NT2/D1 (cell line): ENCODE measurements around the gene MRPS24.

Source experiments
- DNase-seq: peaks from one replicate; pipeline ENCODE4 v3.0.0-alpha.2; 2011; ENCODE audit warnings: low read depth, low spot score
- H3K27me3 ChIP-seq: 2 replicates; pipeline ENCODE4 v1.6.0; 2011; ENCODE audit warnings: mild to moderate bottlenecking; ENCODE audit not compliant: insufficient read length, insufficient read depth
- H3K36me3 ChIP-seq: 2 replicates; pipeline ENCODE4 v1.6.1; 2011; ENCODE audit warnings: mild to moderate bottlenecking, low read length, mixed read lengths; ENCODE audit not compliant: insufficient read depth, insufficient read length
- H3K4me1 ChIP-seq: 2 replicates; pipeline ENCODE4 v1.5.1; 2011; ENCODE audit not compliant: insufficient read depth, insufficient read length
- H3K4me3 ChIP-seq: 2 replicates; pipeline ENCODE4 v1.5.1; 2011; ENCODE audit warnings: low read depth; ENCODE audit not compliant: insufficient read length
- H3K9ac ChIP-seq: 2 replicates; pipeline ENCODE4 v1.6.0; 2011; ENCODE audit warnings: low read depth; ENCODE audit not compliant: insufficient read length
- H3K9me3 ChIP-seq: 2 replicates; pipeline ENCODE4 v1.5.1; 2011; ENCODE audit warnings: mild to moderate bottlenecking, low read length; ENCODE audit not compliant: insufficient read depth
- SUZ12 ChIP-seq: IDR thresholded peaks from 2 replicates; pipeline ENCODE4 v1.6.1; 2011; ENCODE audit not compliant: insufficient read length, insufficient read depth; ENCODE audit errors: extremely low read depth
- YY1 ChIP-seq: IDR thresholded peaks from 2 replicates; pipeline ENCODE4 v1.6.1; 2011; ENCODE audit not compliant: insufficient read length, insufficient read depth
- ZNF274 ChIP-seq: IDR thresholded peaks from 2 replicates; pipeline ENCODE4 v1.6.1; 2011; ENCODE audit warnings: mild to moderate bottlenecking, low read depth, low read length

MRPS24 gene

DNA sequence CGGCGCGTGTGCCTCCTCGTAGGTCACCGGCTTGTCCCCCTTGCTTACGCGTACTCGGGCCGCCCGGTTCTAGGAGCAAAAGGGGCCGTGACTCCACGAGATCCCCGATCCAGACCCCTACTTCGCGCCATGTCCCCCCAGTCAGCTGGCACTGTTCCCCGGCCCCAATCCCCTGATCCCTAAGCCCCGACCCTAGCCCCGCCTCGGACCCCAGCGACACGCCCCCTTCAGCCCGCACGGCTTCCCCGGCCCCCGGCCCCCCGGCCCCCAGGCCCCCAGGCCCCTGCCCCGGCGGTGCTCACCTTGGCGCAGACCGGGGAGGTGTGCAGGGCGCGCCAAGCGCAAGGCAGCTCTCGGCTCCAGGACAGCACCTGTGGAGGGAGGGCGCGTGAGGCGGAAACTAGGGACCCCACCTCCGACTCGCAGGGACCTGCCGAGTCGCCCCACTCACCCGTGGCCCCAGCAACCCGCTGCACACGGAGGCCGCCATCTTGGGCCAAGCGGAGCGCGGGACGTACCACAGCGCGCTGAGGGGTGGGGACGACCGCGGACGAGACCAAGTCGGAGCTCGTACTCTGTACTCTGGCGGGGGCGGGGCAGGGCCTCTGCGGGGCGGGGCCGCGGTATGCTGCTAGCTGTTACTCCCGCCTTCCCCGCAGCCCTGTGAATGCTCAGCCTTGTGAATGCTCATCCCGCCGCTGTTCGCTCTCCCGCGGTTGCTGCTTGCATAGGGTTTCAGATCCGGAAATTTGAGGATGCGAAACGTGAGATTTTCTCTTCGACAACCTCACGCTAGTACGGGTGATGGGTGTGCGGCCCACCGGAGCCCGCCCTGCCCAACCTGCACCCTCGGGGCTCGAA, at the start of gene MRPS24:
Gene MRPS24 (minus strand): TSS at position 512 of the 861 bp plus-strand sequence. CDS start 22 bp downstream, at position 490.
- Histone ChIP-seq H3K4me1 (peaks cover 7% of the 10 kb centered on the region), H3K9ac (peak within 1 kb of the TSS; percentile 88), H3K36me3 (peaks cover 28% of the 10 kb centered on the region), H3K4me3 (peak within 1 kb of the TSS; percentile 91), H3K27me3 (peaks cover 5% of the 10 kb centered on the region), H3K9me3 (peaks cover 16% of the 10 kb centered on the region)
- peak; percentile 99 for DNase-seq
- TF ChIP-seq YY1 (peak; percentile 90), SUZ12 (no peak), ZNF274 (no peak)

DNA sequence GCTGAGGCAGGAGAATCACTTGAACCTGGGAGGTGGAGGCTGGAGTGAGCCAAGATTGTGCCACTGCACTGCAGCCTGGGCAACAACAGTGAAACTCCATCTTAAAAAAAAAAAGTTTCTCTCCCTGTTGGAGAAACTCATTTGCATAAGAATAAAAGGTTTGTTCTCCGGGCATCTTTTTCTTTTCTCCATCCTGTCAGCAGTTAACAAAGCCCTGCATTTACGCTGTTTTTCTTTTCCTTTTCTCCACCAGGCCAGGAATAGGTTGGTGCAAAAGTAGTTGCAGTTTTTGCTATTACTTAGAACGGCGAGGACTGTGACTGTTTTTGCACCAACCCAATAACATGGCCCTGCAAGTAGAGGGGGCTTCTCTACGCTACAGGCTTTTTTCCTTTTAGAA, 46.6 kb upstream of the MRPS24 start:
- H3K4me3 ChIP-seq: no peak overlapping the region
- no peak for TF ChIP-seq SUZ12
- TF ChIP-seq YY1: no peak
- no peak for TF ChIP-seq ZNF274
- H3K27me3 ChIP-seq: no peaks in the 10 kb centered on the region
- H3K36me3 ChIP-seq: peaks cover 8% of the 10 kb centered on the region
- no peak for DNase-seq
- peaks cover 3% of the 10 kb centered on the region for H3K4me1 ChIP-seq
- peaks cover 13% of the 10 kb centered on the region; the same call in 1 of the 2 replicates for H3K9me3 ChIP-seq
- no peak overlapping the region for H3K9ac ChIP-seq

DNA sequence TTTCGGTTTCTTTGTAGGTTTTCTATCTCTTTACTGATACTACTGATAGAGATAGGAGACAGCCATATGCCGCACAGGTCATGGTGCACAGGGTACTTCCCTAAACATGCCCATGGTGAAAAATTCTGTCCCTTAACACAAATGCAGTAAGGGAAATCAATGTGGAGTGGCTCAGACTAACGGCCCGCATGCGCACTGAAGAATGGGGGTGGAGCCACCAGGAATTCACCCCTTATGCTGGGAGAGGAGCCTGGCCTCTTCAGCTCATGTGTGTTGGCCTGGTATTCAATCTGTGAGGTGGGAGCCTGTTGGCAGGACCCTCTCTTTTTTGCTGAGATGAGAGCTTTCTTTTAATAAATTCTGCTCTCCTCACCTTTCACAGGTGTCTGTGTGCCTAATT, 45.5 kb upstream of the MRPS24 start:
- H3K27me3 ChIP-seq: no peaks in the 10 kb centered on the region
- no peak overlapping the region for H3K4me3 ChIP-seq
- peaks cover 13% of the 10 kb centered on the region; the same call in 1 of the 2 replicates for H3K9me3 ChIP-seq
- TF ChIP-seq SUZ12: no peak
- TF ChIP-seq ZNF274: no peak
- no peak for TF ChIP-seq YY1
- H3K4me1 ChIP-seq: peaks cover 3% of the 10 kb centered on the region
- no peak overlapping the region for H3K9ac ChIP-seq
- peaks cover 8% of the 10 kb centered on the region for H3K36me3 ChIP-seq
- no peak for DNase-seq

DNA sequence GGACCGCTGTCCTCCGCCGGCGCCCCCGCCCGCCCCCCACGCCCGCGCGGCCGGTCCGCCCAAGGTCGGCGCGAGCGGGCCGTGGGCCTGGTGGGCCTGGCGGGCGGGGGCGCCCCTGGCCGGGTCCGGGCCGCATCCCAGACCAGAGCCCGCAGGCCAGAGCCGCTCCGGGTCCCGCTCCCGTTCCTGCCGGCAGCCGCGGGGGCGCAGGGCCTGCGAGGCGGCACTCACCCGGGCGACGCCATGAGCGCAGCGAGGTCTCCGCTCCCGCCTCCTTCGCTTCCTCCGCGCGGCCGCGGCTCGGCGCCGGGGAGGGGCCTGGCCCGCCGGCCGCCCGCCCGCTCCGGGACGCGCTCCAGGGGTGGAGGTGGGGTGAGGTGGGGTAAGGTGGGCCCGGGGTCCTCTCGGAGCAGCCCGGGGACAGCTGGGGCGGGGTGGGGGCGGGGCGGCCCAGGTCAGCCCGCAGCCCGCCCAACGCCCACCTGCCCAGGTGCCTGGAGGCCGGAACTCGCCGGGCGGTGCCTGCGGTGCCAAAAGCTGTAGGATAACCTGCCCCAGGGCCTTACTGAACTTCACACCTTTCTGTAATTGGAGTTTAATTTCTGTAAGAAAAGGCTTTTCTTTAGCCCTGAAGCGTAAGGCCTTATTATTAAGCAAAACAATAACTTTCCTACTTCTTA, 37.2 kb upstream of the MRPS24 start, which contains the start of gene URGCP:
Gene URGCP (minus strand): TSS at position 266 of the 680 bp plus-strand sequence. CDS start 21 bp downstream, at position 245.
- DNase-seq: no peak
- Histone ChIP-seq H3K9me3 (no peaks in the 10 kb centered on the region), H3K4me1 (no peaks in the 10 kb centered on the region), H3K4me3 (peak within 1 kb of the TSS; percentile 55), H3K9ac (peak within 1 kb of the TSS; percentile 78), H3K27me3 (peaks cover 14% of the 10 kb centered on the region), H3K36me3 (no peaks in the 10 kb centered on the region)
- TF ChIP-seq YY1 (no peak), ZNF274 (no peak), SUZ12 (no peak)

DNA sequence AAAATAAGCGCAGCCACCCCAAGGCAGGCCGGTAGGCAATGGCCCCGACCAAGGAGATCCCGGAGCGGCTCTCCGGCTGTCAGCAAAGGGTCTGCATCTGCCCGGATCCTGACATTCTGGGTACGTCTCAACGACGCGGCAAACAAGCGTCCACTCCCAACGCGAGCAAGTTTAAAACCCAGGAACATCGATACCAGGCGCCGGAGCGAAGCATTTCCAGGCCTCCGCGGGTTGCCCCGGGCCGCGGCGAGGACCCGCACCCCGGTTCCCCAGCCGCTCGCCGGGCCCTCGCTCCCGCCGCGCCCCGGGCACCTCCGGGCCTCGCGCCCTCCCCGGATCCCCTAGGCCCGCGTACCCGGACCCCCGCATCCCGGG, 36.6 kb upstream of the MRPS24 start:
- Histone ChIP-seq H3K4me1 (peaks cover 4% of the 10 kb centered on the region), H3K9ac (peak overlapping the region; percentile 78), H3K27me3 (peaks cover 14% of the 10 kb centered on the region), H3K4me3 (peak overlapping the region; percentile 55), H3K36me3 (no peaks in the 10 kb centered on the region), H3K9me3 (no peaks in the 10 kb centered on the region)
- DNase-seq: no peak
- TF ChIP-seq YY1: no peak
- TF ChIP-seq ZNF274: no peak
- no peak for TF ChIP-seq SUZ12

DNA sequence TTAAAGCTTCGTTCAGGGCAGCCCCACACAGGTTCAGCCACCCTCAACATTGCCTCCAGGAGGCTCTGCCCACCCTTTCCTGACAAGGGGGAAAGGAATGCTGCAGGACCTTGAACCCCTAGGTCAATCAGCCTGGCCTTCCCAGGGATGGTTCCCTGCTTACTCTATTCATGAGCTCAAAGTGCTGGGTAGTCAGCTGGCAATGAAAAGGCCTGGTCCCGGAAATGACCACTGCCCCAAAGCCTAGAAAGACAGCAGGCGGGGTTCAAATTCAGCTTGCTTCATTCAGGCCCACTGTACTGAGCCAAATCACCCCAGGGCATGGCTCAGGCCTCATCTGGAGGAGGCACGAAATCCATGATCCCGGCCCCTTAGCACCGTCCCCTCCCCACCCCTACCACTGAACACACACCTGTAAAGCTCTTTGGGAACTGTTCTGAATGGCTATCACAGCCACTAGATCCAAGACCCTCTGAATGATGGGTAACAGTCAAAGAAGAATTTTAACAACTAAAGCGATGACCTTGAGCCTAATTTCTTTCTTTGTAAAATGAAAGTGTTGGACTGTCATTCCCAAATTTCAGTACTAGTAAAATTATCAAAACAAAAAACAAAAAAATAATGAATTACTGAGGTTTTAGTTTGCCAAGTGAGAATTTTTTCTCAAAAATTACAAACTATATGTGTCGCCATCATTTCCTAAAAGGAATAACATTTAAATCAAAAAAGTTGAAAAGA, 36.1 kb upstream of the MRPS24 start:
- H3K4me1 ChIP-seq: peaks cover 4% of the 10 kb centered on the region
- H3K36me3 ChIP-seq: no peaks in the 10 kb centered on the region
- H3K27me3 ChIP-seq: peaks cover 14% of the 10 kb centered on the region
- no peak for TF ChIP-seq ZNF274
- TF ChIP-seq YY1: no peak
- no peak for TF ChIP-seq SUZ12
- H3K9ac ChIP-seq: peak overlapping the region; percentile 9
- DNase-seq: no peak
- H3K4me3 ChIP-seq: peak overlapping the region; percentile 55
- no peaks in the 10 kb centered on the region for H3K9me3 ChIP-seq
